ENCODE data around the gene LPCAT4.
"Not testable (repeated sequence)": the region's sequence is repeated elsewhere in the genome, so short reads cannot be mapped to it uniquely, and the experiment has no call there.

The LPCAT4 gene

GRCh38 chr15:34349769-34350168 is 17.2 kb downstream of the LPCAT4 start:
- Histone ChIP-seq H3K27me3 (ENCODE audit: control insufficient read depth, insufficient read depth, low read length) (no peaks in the 10 kb centered on the region), H3K27ac (ENCODE audit: low read length) (no peak overlapping the region), H3K4me3 (ENCODE audit: low read length) (no peak overlapping the region), H3K36me3 (ENCODE audit: control insufficient read depth, insufficient read depth, low read length) (no peaks in the 10 kb centered on the region), H3K4me1 (ENCODE audit: control insufficient read depth, insufficient read depth, low read length) (peaks cover 2% of the 10 kb centered on the region; the same call in 1 of the 2 replicates), H3K9me3 (ENCODE audit: control insufficient read depth, insufficient read depth, low read length) (no peaks in the 10 kb centered on the region)
- no peak for DNase-seq (ENCODE audit: low read depth, low spot score)
- WGBS (ENCODE audit: insufficient coverage, insufficient read length) = no CpG with 5 or more reads among the region's 4 CpGs

GRCh38 chr15:34348735-34349300 is 18.2 kb downstream of the LPCAT4 start:
- Histone ChIP-seq H3K4me3 (ENCODE audit: low read length) (no peak overlapping the region), H3K9me3 (ENCODE audit: control insufficient read depth, insufficient read depth, low read length) (no peaks in the 10 kb centered on the region), H3K27ac (ENCODE audit: low read length) (no peak overlapping the region), H3K4me1 (ENCODE audit: control insufficient read depth, insufficient read depth, low read length) (peaks cover 2% of the 10 kb centered on the region; the same call in 1 of the 2 replicates), H3K27me3 (ENCODE audit: control insufficient read depth, insufficient read depth, low read length) (no peaks in the 10 kb centered on the region), H3K36me3 (ENCODE audit: control insufficient read depth, insufficient read depth, low read length) (no peaks in the 10 kb centered on the region)
- WGBS (ENCODE audit: insufficient coverage, insufficient read length) = no CpG with 5 or more reads among the region's 1 CpG
- no peak for DNase-seq (ENCODE audit: low read depth, low spot score)

DNA sequence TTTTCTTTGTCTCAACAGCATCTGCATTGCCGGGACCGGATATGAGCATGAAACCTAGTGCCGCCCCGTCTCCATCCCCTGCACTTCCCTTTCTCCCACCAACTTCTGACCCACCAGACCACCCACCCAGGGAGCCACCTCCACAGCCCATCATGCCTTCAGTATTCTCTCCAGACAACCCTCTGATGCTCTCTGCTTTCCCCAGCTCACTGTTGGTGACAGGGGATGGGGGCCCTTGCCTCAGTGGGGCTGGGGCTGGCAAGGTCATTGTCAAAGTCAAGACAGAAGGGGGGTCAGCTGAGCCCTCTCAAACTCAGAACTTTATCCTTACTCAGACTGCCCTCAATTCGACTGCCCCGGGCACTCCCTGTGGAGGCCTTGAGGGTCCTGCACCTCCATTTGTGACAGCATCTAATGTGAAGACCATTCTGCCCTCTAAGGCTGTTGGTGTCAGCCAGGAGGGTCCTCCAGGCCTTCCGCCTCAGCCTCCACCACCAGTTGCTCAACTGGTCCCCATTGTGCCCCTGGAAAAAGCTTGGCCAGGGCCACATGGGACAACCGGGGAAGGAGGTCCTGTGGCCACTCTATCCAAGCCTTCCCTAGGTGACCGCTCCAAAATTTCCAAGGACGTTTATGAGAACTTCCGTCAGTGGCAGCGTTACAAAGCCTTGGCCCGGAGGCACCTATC is 18.9 kb downstream of the LPCAT4 start:
- Histone ChIP-seq H3K27me3 (ENCODE audit: control insufficient read depth, insufficient read depth, low read length) (no peaks in the 10 kb centered on the region), H3K27ac (ENCODE audit: low read length) (no peak overlapping the region), H3K9me3 (ENCODE audit: control insufficient read depth, insufficient read depth, low read length) (no peaks in the 10 kb centered on the region), H3K4me3 (ENCODE audit: low read length) (no peak overlapping the region), H3K36me3 (ENCODE audit: control insufficient read depth, insufficient read depth, low read length) (no peaks in the 10 kb centered on the region), H3K4me1 (ENCODE audit: control insufficient read depth, insufficient read depth, low read length) (peaks cover 2% of the 10 kb centered on the region; the same call in 1 of the 2 replicates)
- DNase-seq (ENCODE audit: low read depth, low spot score) = no peak
- WGBS (ENCODE audit: insufficient coverage, insufficient read length) = no CpG with 5 or more reads among the region's 13 CpGs

DNA sequence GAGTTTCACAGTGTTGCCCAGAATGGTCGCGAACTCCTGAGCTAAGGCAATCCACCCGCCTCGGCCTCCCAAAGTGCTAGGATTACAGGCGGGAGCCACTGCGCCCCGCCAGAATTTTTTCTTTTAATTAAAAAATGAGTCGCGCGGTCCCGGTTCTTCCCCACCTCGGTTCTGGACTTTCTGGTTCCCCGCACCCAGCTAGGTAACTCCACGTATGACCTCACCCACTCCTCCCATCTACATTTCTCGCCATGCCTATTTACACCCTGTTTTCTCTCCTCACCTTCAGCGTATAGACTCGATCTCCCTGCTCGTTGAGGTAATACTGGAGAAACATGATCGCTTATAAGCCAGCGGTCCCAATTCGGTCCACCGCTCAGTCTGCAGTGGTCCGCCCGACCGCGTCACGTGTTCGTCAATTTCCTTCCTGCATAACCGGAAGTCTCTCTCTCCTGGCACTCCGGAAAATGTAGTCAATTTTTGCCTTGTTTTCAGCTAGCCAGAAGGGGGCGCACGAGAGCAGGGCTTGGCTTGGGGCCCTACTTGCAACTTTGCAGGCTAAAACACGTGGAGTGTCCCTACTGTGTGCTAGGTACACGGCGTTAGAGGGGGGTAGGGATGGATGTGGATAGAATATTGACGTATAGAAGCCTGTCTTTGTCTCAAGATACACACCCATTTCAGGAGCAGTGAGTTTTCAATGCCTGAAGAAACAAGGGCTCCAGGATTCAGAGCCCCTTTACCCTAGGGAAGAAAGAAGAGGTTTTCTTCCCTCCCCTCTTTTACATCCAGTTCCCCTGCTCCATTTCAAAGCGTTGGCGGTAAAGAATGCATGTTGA is 24.0 kb downstream of the LPCAT4 start, which contains the start of the genes NOP10 and NUTM1:
Gene NOP10 (minus strand): TSS at position 400 of the 839 bp plus-strand sequence. CDS start 63 bp downstream, at position 337.
Gene NUTM1 (plus strand): TSS at position 579 of the 839 bp plus-strand sequence. CDS start 382 bp downstream, outside the sequence.
- no peak within 1 kb of the TSS for H3K27ac ChIP-seq (ENCODE audit: low read length)
- H3K4me3 ChIP-seq (ENCODE audit: low read length) = peak within 1 kb of the TSS; percentile 93; the same call in 1 of the 2 replicates
- H3K27me3 ChIP-seq (ENCODE audit: control insufficient read depth, insufficient read depth, low read length) = no peaks in the 10 kb centered on the region
- peaks cover 2% of the 10 kb centered on the region; the same call in 1 of the 2 replicates for H3K4me1 ChIP-seq (ENCODE audit: control insufficient read depth, insufficient read depth, low read length)
- no CpG with 5 or more reads among the region's 38 CpGs for WGBS (ENCODE audit: insufficient coverage, insufficient read length)
- peak; percentile 95 for DNase-seq (ENCODE audit: low read depth, low spot score)
- no peaks in the 10 kb centered on the region for H3K36me3 ChIP-seq (ENCODE audit: control insufficient read depth, insufficient read depth, low read length)
- H3K9me3 ChIP-seq (ENCODE audit: control insufficient read depth, insufficient read depth, low read length) = no peaks in the 10 kb centered on the region

GRCh38 chr15:34342213-34342736 is 24.7 kb downstream of the LPCAT4 start:
- not testable (repeated sequence) for H3K36me3 ChIP-seq (ENCODE audit: control insufficient read depth, insufficient read depth, low read length); H3K4me1 ChIP-seq (ENCODE audit: control insufficient read depth, insufficient read depth, low read length); DNase-seq (ENCODE audit: low read depth, low spot score); H3K9me3 ChIP-seq (ENCODE audit: control insufficient read depth, insufficient read depth, low read length); H3K27ac ChIP-seq (ENCODE audit: low read length); H3K27me3 ChIP-seq (ENCODE audit: control insufficient read depth, insufficient read depth, low read length)
- peak overlapping the region; percentile 93; the same call in 1 of the 2 replicates for H3K4me3 ChIP-seq (ENCODE audit: low read length)
- no CpG with 5 or more reads among the region's 26 CpGs for WGBS (ENCODE audit: insufficient coverage, insufficient read length)

- H3K36me3 ChIP-seq (ENCODE audit: control insufficient read depth, insufficient read depth, low read length) = no peaks in the 10 kb centered on the region
- no peaks in the 10 kb centered on the region for H3K9me3 ChIP-seq (ENCODE audit: control insufficient read depth, insufficient read depth, low read length)
- no peaks in the 10 kb centered on the region for H3K27me3 ChIP-seq (ENCODE audit: control insufficient read depth, insufficient read depth, low read length)
- DNase-seq (ENCODE audit: low read depth, low spot score) = no peak
- no CpG with 5 or more reads among the region's 15 CpGs for WGBS (ENCODE audit: insufficient coverage, insufficient read length)
- H3K4me3 ChIP-seq (ENCODE audit: low read length) = no peak overlapping the region; the same call in 1 of the 2 replicates
- no peak overlapping the region for H3K27ac ChIP-seq (ENCODE audit: low read length)
- H3K4me1 ChIP-seq (ENCODE audit: control insufficient read depth, insufficient read depth, low read length) = peaks cover 2% of the 10 kb centered on the region; the same call in 1 of the 2 replicates
Observed at GRCh38 chr15:34341381-34342212, 25.4 kb downstream of the LPCAT4 start.

DNA sequence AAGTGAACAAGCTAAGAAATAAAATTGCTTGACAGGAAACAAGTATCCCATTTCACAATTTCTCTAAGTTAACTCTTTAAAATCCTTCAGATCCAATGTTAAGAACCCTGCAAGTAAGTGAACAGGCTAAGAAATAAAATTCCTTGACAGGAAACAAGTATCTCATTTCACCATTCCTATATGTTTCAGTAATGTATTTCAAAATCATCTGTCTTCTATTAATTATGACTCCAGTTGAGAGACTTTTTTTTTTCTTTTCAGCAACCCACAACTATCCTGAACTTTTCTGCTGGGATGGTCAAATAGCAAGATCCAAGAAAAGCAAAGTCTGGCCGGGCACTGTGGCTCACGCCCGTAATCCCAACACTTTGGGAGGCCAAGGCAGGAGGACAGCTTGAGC is 27.1 kb downstream of the LPCAT4 start:
- no peak overlapping the region for H3K27ac ChIP-seq (ENCODE audit: low read length)
- H3K27me3 ChIP-seq (ENCODE audit: control insufficient read depth, insufficient read depth, low read length) = no peaks in the 10 kb centered on the region
- H3K9me3 ChIP-seq (ENCODE audit: control insufficient read depth, insufficient read depth, low read length) = no peaks in the 10 kb centered on the region
- no peak for DNase-seq (ENCODE audit: low read depth, low spot score)
- no peaks in the 10 kb centered on the region for H3K4me1 ChIP-seq (ENCODE audit: control insufficient read depth, insufficient read depth, low read length)
- H3K36me3 ChIP-seq (ENCODE audit: control insufficient read depth, insufficient read depth, low read length) = no peaks in the 10 kb centered on the region
- H3K4me3 ChIP-seq (ENCODE audit: low read length) = no peak overlapping the region
- no CpG with 5 or more reads among the region's 3 CpGs for WGBS (ENCODE audit: insufficient coverage, insufficient read length)

DNA sequence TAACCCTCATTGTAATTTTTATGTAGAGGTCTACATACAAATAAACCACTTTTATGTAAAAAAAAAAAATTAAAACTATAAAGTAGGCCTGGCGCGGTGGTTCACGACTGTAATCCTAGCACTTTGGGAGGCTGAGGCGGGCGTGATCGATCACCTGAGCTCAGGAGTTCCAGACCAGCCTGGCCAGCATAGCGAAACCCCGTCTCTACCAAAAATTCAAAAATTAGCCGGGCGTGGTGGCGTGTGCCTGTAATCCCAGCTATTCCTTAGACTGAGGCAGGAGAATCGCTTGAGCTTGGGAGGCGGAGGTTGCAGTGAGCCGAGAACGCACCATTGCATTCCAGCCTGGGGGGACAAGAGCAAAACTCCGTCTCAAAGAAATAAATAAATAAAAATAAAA is 28.6 kb downstream of the LPCAT4 start:
- Histone ChIP-seq H3K27me3 (ENCODE audit: control insufficient read depth, insufficient read depth, low read length) (no peaks in the 10 kb centered on the region), H3K36me3 (ENCODE audit: control insufficient read depth, insufficient read depth, low read length) (no peaks in the 10 kb centered on the region), H3K27ac (ENCODE audit: low read length) (no peak overlapping the region), H3K9me3 (ENCODE audit: control insufficient read depth, insufficient read depth, low read length) (no peaks in the 10 kb centered on the region), H3K4me1 (ENCODE audit: control insufficient read depth, insufficient read depth, low read length) (no peaks in the 10 kb centered on the region), H3K4me3 (ENCODE audit: low read length) (no peak overlapping the region; the same call in 1 of the 2 replicates)
- DNase-seq (ENCODE audit: low read depth, low spot score) = no peak
- WGBS (ENCODE audit: insufficient coverage, insufficient read length) = no CpG with 5 or more reads among the region's 16 CpGs

GRCh38 chr15:34337557-34338306 is 29.3 kb downstream of the LPCAT4 start, which contains the start of gene SLC12A6:
Gene SLC12A6 (minus strand): TSS chr15:34337781. CDS start chr15:34336680, 1,101 bp downstream.
- peak; percentile 67 for DNase-seq (ENCODE audit: low read depth, low spot score)
- Histone ChIP-seq H3K4me3 (ENCODE audit: low read length) (peak within 1 kb of the TSS; percentile 96), H3K27me3 (ENCODE audit: control insufficient read depth, insufficient read depth, low read length) (no peaks in the 10 kb centered on the region), H3K27ac (ENCODE audit: low read length) (no peak within 1 kb of the TSS), H3K4me1 (ENCODE audit: control insufficient read depth, insufficient read depth, low read length) (no peaks in the 10 kb centered on the region), H3K9me3 (ENCODE audit: control insufficient read depth, insufficient read depth, low read length) (no peaks in the 10 kb centered on the region), H3K36me3 (ENCODE audit: control insufficient read depth, insufficient read depth, low read length) (no peaks in the 10 kb centered on the region)
- WGBS (ENCODE audit: insufficient coverage, insufficient read length) = no CpG with 5 or more reads among the region's 78 CpGs

Data from iPS DF 6.9 (cell line).